Measurements from ENCODE around the gene RPIA.
"Not testable (repeated sequence)": the region's sequence is repeated elsewhere in the genome, so short reads cannot be mapped to it uniquely, and the experiment has no call there.

The RPIA gene

GRCh38 chr2:88789213-88789612 is 97.7 kb downstream of the RPIA start:
- DNase-seq (ENCODE audit: low read depth): not testable (repeated sequence)

DNA sequence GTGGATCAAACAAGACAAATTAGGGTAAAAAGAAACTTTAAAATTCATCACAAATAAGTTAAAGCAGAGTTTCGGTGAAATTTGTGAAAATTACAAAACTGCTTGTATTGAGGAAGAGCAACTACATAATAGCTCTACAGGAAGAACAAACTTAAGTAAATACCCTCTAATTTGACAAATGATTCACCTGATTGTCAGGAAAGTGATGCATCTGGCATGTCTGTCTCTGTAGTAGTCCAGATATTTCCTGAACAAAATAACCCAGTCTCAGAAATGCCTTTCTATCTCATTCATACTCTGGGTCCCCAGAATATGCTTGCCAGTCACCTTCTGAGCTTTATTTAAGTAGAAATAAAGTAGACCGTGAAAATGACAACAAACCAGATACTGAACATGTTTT is 104.5 kb downstream of the RPIA start:
- not testable (repeated sequence) for DNase-seq (ENCODE audit: low read depth)

DNA sequence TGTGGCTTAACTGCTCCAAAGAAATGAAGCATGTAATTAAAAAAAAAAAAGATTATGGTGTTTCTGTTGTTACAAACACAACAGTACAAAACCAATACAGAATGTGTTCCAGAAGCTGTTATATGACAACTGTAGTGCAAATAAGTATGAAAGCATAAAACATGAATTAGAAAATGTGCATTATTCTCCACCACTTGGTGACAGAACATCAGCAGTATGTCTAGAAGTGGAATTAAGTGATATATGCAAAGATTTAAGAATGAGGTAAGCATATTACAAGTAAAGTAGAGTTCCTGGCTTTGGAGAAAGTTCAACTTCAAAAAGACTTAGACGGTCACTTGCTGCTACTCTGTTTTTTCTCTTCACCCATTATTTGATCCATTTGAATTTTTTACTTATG is 105.0 kb downstream of the RPIA start:
- DNase-seq (ENCODE audit: low read depth): not testable (repeated sequence)

GRCh38 chr2:88797164-88797563 is 105.7 kb downstream of the RPIA start:
- DNase-seq (ENCODE audit: low read depth): not testable (repeated sequence)
